Islet of Langerhans (tissue), 1 donor: ENCODE measurements around the gene ALG14.
A peak's percentile ranks its signal among the peaks of the same experiment; 100 is the strongest.
"Not testable (repeated sequence)": the region's sequence is repeated elsewhere in the genome, so short reads cannot be mapped to it uniquely, and the experiment has no call there.

Experiments
- FAIRE-seq: peaks from one replicate; lab custom pipeline; 2011; peaks lifted over from hg19 to GRCh38; lab: Jason Lieb, UNC

ALG14 gene, protein sequence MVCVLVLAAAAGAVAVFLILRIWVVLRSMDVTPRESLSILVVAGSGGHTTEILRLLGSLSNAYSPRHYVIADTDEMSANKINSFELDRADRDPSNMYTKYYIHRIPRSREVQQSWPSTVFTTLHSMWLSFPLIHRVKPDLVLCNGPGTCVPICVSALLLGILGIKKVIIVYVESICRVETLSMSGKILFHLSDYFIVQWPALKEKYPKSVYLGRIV

GRCh38 chr1:95072532-95073419, at the start of gene ALG14:
Gene ALG14 (minus strand): TSS chr1:95072951. CDS start chr1:95072898, 53 bp downstream.
- peak; percentile 9 for FAIRE-seq

- no peak for FAIRE-seq
Observed at GRCh38 chr1:95122151-95122697, 49.5 kb upstream of the ALG14 start.

DNA sequence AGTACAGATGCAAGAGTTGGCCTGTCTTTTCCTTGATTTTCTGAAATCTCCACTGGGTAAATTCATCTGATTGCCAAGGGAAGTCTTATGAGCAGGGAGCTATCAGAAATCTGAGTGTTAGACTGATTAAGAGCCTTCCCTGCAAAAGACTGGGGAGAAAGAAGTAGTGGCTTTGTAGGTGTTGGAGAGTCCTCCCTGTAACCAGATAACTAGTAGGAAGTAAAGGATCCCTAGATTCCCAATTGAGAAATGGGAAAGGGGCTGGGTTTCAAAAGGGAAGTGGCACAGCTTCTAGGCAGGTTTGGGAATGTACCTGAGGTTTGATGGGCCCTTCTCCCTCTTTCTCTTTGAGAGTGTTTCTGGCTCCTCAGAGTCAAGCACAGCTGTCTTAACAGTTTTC, 46.5 kb upstream of the ALG14 start:
- FAIRE-seq, result no peak

DNA sequence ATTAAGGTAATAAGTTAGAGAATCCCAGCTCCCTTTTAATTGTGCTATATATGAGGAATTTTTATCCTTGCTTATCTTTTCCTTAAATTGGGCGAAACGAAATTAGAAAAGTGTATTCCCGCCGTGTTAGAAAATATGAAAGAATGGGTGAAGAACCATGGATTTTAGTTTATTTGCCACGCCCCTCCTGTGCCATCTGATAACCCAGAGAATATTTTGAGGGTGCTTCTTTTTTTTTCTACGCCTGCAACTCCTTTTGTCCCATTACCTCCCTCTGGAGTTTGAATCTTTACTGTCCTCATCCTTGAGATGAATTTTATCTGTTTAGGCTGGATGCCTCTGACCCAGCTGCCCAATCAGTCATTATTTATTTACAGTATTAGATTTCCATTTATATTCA, 46.0 kb upstream of the ALG14 start:
- no peak for FAIRE-seq

DNA sequence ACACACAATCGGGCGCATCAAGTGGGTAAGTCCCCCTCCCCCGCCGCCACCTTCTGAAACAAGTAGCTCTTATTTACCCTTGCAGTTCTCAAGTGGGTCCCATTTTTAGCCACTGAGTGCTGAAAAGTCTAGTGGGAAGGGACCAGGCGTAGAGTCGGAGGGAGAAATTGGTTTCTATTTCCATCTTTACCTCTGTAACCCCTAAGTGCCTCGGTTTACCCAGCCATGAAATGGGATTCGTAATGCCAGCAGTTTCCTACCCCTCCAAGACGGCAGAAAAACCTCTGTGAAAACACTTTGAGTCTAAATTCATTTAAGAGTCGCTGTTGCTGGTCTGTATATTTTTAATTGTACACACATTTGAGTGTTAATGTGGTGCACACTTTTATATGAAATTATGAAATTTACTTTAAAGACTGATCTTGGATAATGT, 45.3 kb upstream of the ALG14 start:
- FAIRE-seq, result no peak

GRCh38 chr1:95117207-95118066, 44.7 kb upstream of the ALG14 start, which contains the start of gene TLCD4:
Gene TLCD4 (plus strand): TSS chr1:95117355. CDS start chr1:95143902, 26,547 bp downstream.
- FAIRE-seq, result no peak

DNA sequence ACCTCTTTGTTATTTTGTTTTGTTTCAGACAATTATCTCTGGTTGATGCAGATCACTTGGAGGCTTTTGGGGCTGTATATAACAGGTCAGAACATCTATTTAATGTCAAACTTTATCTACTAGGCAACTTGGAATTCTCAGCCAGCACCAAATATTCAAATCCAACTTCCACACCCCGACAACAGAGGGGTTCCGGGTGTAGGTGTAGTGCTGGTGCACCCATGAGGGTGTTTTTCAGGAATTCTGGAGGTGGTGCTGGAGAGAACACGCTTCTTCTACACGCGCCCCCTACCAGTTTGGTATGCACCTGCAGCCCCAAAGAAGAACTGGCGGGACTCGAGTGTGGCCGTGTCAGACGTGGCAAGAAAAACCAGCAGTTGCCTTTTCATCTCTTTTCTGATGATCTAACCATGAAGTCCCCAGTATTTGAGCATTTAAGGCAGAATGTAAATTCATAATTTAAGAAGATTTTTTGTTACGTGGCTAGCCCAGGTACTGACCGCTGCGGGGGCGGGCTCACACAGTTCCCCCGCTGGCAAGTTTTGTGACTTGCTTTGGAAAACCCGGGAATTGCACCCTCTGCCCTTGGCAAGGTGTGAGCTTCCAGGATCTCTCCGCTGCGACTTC, 43.9 kb upstream of the ALG14 start:
- FAIRE-seq, result no peak

DNA sequence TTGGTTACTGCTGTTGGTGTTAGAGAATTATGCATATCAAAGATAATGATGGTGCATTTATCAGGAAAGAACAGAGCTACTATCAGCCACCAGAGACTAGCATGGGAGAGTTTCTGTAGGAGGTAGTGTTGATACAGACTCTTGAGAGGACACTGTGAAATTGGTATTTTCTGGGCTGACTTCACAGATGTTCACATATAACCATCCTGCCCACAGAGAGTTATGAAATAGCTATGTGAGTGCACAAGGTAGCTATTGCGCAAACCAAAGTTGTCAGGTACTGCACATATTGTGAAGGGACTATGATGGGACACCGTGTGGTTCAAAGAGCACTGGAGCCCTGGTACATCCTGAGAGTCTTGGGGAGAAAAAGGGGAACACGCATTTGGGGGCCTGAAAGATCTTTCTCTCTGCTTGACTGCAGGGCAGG, 43.0 kb upstream of the ALG14 start:
- FAIRE-seq, result no peak

- FAIRE-seq, result no peak
Observed at GRCh38 chr1:95113684-95114083, 40.9 kb upstream of the ALG14 start.

- FAIRE-seq, result no peak
Observed at GRCh38 chr1:95111014-95111413, 38.3 kb upstream of the ALG14 start.

- FAIRE-seq, result no peak
Observed at GRCh38 chr1:95108792-95109191, 36.0 kb upstream of the ALG14 start.

DNA sequence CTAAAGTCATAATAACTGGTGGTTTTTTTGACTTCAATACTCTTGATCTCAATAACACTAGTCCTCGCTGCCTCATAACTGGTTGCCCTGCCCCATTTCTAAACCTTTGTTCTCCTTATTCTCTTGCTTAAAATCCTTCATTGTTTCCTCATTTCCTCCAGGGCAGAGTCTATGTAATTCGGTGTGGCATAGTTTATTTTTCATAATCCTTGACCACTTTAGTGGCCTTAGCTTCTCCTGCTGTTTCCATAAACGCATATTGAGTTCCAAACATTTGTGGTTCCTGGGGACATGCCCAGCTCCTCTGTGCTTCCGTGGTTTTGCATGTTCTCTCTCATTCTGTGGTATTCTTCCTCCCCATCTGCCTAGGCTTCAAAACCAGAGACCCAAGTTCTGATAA, 25.4 kb upstream of the ALG14 start:
- no peak for FAIRE-seq

- no peak for FAIRE-seq
Observed at GRCh38 chr1:95097426-95097825, 24.7 kb upstream of the ALG14 start.

DNA sequence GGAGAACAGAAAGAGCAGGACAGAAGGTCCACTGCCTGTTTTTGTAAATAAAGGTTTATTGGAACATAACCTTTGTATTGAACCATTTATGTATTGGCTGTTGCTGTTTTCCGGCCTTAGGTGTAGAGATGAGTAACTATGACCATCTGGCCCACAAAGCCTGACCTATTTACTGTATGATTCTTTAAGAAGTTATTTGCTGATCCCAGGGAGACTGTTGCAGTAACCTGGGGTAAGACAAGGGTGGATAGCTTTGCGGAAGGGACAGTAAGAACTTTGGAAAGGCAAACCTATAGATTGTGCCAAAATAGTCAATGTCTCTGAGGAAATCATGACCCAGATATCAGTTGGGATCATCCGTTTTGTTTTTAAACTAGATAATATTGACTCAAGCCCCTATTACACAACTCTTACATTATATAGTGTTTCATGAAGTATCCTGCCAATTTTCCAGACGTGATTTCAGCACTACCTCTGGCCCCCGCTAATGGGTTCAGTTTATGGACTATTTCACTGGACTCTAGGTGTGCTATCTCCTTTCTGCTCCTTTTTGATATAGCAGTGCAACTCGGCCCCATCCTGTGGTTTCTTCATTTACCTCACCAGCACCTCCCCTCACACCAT, 23.6 kb upstream of the ALG14 start:
- no peak for FAIRE-seq

GRCh38 chr1:95095833-95096217, 23.1 kb upstream of the ALG14 start:
- FAIRE-seq, result no peak

GRCh38 chr1:95094923-95095322, 22.2 kb upstream of the ALG14 start:
- FAIRE-seq, result no peak

GRCh38 chr1:95093296-95093695, 20.5 kb upstream of the ALG14 start:
- FAIRE-seq, result no peak

GRCh38 chr1:95092891-95093290, 20.1 kb upstream of the ALG14 start:
- FAIRE-seq, result not testable (repeated sequence)

- FAIRE-seq, result not testable (repeated sequence)
Observed at GRCh38 chr1:95091290-95091689, 18.5 kb upstream of the ALG14 start.

DNA sequence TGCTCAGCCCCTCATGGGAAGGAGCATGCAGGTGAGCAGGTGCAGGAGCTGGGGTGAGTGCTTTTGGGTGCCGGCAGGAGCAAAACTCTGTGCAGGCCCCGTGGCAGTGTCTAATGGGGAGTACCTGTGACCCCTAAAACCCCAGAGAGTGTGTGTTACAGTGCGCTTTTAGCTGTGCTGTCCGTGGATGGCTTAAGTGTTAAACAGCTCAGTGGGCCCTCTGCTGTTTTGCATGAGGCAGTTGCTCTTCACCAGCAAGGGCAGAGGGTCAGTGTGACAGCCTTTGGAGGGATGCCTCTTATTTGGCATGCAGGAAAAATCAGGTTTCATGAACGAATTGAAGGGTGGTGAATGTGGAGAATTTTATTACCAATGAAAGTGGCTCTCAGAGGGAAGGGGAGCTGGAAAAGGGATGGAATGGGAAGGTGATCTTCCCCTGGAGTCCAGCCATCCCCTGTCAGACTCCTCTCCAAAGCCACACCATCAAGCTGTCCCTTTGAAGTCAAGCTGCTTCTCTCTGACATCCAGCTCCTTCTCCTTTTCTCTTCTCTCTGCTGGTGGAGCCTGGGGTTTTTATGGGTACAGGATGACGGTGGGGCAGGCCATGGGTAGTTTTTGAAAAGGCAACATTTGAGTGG, 17.0 kb upstream of the ALG14 start:
- FAIRE-seq, result no peak

- no peak for FAIRE-seq
Observed at GRCh38 chr1:95088303-95088702, 15.6 kb upstream of the ALG14 start.
